Stimulated activated CD8-positive, alpha-beta memory T cell treated with anti-CD3 and anti-CD28 coated beads, Interleukin-4, amount 100 ng/mL, for 1 hour (primary cell): ENCODE data around the gene WASHC2A.
"Not testable (repeated sequence)": the region's sequence is repeated elsewhere in the genome, so short reads cannot be mapped to it uniquely, and the experiment has no call there.

ENCODE experiments used
- DNase-seq, 2 donors: peaks; one replicate each; pipeline ENCODE4 v3.0.0-alpha.2; 2020; ENCODE audit warnings: low read depth in 2 of 2, low spot score in 1 of 2

The WASHC2A gene

DNA sequence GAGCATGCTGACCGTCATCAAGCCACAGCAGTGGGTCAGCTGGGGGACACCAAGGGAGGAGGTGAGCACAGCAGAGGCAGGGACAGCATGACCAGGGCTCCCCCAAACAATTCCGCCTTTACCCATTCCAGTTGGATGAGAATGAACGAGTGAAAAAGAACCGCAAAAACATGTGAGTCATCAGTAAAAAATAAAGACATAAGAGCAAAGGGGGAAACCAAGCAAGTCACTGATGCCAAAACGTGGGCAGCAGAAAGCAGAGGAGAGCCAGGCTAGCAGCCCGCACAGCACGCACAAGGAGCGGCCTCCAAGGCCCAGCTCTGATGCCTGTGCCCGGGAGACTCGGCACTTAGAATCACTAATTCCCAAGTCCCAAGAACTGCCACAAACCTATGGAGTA lies 7.8 kb upstream of the WASHC2A start:
- not testable (repeated sequence) for DNase-seq

- not testable (repeated sequence) for DNase-seq
These were observed 6.2 kb upstream of the WASHC2A start for GRCh38 chr10:50061548-50061947.

GRCh38 chr10:50063100-50063499 lies 4.7 kb upstream of the WASHC2A start:
- DNase-seq: no peak

DNA sequence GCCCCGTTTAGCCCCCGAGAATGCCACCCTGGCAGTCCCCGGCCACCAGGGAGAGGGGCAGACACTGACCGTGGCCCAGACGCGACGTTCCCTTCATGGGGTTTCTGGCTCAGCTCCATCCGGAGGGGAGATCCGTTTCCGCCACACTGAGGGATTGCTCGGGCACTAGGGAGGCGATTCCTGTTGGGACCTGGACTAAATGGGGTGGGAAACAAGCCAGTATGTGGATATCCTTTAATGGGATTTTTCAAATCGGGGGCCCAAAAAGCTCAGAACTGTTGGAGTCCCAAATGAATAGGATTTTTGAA lies 552 bp downstream of the WASHC2A start:
- not testable (repeated sequence) for DNase-seq

GRCh38 chr10:50075139-50075538 lies 7.4 kb downstream of the WASHC2A start:
- DNase-seq: not testable (repeated sequence)

DNA sequence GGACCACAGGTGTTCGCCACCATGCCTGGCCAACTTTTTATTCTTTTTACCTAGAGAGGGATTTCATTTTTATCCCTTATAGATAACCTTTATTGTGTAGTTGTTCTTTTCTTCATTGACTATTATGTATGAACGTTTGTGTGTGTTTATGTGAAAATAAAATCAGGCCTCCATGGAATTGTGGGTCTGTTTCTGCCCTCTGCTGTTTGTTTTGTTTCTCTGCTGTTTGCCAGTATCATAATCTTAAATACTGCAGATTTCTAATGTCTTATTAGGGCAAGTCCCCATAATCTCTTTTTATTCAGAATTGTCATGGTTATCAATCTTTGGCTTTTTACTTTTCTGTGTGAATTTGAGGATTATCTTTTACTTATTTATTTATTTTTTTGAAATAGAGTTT lies 7.8 kb downstream of the WASHC2A start:
- not testable (repeated sequence) for DNase-seq

DNA sequence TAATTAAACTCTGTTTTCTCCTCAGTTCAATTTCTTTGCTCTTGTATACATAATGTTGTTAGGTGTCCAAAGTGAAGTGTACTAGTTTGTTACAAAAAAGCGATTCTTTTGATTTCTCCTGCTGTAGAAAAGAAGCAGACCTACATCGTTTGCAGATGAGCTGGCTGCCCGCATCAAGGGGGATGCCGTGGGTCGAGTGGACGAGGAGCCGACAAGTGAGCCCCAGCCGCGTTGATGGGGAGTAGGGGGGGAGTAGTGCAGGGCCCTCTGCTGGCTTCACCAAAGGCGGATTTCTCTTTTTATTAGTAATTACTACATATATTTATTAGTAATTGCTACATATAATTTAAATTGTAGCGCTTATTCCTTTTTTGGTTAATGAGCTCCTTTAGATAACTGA lies 23.6 kb downstream of the WASHC2A start:
- not testable (repeated sequence) for DNase-seq

DNA sequence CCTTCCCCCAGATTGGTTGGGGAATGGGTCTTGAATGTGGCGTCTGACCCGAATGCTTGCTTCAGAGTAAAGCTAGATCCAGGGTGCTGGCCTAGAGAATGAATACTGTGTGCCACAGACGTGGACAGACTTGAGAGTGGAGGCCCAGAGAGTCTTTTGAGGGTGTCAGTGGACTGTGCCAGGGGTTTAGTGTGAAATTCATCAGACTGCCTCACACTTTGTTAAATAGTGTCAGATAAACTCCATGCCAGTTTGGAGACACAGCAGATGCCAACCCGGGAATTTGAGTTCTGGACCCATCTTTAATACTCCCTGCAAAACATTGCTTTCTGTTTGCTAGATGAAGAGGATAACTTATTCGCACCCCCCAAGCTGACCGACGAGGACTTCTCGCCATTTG lies 25.2 kb downstream of the WASHC2A start:
- not testable (repeated sequence) for DNase-seq

DNA sequence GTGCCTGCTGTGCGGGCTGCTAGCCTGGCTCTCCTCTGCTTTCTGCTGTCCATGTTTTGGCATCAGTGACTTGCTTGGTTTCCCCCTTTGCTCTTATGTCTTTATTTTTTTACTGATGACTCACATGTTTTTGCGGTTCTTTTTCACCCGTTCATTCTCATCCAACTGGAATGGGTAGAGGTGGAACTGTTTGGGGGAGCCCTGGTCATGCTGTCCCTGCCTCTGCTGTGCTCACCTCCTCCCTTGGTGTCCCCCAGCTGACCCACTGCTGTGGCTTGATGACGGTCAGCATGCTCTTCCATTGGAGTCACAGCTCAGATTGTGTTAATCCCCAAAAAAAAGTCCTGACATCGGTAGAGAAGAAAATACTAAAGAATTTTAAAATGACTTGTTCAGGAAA lies 26.9 kb downstream of the WASHC2A start:
- DNase-seq: not testable (repeated sequence)

DNA sequence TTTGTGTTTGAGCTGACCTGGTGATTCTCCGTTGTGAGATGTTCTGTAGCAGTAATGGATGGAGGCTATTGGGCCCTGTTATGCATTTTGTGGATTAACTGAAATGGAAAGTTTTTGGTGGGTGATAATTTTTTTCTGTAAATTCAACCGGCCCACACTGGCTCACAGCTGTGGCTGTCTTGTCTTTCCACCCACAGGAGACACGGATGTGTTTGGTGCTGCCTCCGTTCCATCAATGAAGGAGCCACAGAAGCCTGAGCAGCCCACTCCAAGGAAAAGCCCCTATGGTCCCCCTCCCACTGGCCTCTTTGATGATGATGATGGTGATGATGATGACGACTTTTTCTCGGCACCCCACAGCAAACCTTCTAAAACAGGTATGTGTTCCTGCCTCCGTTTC lies 27.6 kb downstream of the WASHC2A start:
- DNase-seq: not testable (repeated sequence)

DNA sequence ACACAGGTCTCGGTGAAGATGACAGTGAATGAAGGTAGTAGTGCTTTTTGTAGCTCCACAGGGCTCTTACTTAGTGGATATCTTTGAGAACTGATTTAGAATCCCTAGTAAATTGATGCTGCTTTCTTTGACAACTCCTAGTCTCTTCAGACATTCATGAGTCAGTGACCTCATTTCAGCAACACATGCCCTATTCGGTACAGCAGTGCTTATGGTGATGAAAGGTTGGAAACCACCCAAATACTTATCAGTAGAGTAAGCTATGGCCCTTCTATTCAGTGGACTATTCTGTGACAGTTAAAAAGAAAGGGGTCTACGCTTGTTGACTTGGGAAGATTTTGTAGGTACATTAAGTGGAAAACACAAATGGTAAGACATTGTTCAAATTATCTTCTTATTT lies 29.0 kb downstream of the WASHC2A start:
- not testable (repeated sequence) for DNase-seq

GRCh38 chr10:50098645-50099044 lies 30.9 kb downstream of the WASHC2A start:
- DNase-seq: not testable (repeated sequence)

DNA sequence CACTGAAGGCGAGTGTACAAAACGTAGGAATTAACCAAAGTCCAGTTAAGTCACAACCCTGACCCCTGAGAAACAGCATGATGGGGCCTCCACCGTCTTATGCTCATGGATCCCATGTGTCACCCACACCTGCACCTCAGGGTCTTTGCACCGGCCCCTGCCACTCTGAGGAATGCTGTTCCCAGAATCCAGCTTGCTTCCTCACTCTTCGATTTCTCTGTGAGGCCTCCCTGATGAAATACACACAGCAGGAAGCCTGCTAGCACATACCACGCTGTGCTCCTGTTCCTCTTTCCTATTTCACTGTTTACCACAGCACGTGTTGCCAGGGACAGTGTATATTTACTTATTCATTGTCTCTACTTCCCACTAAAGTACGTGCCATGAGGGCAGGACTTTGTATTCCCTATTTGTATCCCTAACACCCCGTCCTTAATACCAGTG lies 33.4 kb downstream of the WASHC2A start:
- not testable (repeated sequence) for DNase-seq

DNA sequence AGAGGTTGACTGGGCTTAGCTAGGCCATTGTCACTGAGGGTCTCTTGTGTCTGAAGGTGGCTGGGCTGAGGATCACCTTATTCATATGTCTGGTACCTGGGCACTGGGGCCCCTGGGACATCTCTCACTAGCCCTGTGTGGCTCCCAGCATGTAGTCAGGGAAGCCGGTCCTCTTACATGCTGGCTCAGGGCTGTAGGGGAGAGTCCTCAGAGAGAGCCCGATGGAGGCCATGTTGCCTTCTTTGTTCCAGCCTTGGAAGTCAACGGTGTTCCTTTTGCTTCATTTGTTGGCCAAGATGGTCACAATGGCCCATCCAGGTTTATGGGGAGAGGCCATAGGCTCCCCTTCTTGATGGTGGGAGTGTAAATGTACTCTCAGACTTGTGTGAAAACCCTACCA lies 34.0 kb downstream of the WASHC2A start:
- not testable (repeated sequence) for DNase-seq

GRCh38 chr10:50102267-50102666 lies 34.5 kb downstream of the WASHC2A start:
- DNase-seq: not testable (repeated sequence)

- DNase-seq: not testable (repeated sequence)
These were observed 41.4 kb downstream of the WASHC2A start for GRCh38 chr10:50108999-50109698.

- DNase-seq: not testable (repeated sequence)
These were observed 44.8 kb downstream of the WASHC2A start for GRCh38 chr10:50112419-50113112.

- DNase-seq: not testable (repeated sequence)
These were observed 59.0 kb downstream of the WASHC2A start for GRCh38 chr10:50126765-50127164.

- not testable (repeated sequence) for DNase-seq
These were observed 60.1 kb downstream of the WASHC2A start for GRCh38 chr10:50127770-50128292.

DNA sequence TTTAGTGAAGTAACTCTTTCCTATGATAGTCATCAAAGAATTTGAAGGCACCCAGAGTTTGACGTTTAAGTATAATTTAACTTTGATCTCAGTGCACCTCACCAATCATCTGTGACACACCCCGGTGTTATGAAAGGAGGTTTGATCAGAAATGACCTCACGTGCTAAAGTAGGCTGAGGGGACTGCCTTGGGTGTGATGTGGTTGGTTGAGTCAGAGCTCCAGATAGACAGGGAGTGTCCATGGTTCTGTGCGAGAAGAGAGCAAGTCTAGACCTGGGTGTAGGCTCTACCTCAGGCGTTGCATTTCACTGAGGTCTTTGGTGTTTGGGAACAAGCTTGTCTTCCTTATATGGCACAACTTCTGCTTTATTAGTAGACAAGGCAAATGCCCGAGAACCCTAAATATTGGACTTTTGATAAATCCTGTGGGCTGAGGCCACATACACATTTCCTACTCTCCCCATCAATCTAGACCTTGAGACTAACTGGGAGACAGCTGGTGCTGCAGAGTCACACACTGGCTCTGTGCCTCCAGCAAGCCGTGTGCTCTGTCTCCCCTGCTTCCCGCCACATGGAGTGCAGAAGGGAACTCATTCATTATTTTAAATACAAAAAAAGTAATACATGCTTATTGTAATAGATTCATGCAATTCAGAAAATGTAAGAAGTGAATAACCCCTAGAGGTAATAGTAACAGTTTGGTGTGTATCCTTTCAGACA lies 63.7 kb downstream of the WASHC2A start:
- not testable (repeated sequence) for DNase-seq

DNA sequence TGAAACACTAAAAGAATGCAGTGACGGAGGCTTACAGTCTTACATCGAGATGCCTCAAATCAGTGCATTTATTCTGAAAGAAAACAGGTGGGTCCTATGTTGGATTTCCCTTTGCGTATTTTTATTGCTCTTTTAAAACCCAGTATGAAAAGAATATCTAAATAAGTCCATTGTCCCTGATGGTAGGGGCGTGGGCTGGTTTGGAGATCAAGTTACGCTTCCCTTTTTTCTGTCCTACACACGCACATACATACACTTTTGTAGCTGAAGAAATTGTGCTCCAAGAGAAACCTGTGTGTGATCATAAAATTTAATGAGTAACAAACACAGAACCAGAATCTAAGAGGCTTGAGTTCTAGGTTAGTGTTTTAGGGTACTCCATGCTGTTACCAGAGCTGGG lies 64.6 kb downstream of the WASHC2A start:
- not testable (repeated sequence) for DNase-seq

DNA sequence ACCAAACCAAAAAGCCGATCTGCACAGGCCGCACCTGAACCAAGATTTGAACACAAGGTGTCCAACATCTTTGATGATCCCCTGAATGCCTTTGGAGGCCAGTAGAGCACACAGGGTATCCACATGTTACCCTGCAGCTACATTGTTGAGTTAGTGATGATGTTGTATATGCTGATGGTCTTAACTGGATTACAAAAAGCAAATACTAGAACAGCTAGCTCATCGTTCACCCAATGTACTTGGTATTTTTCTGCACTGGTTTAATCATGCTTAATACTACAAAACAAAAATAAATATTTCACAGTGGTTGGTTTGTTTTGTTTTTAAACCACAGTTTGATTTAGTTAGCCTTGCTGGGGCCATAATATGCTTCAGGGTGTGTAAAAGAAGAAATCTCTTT lies 65.1 kb downstream of the WASHC2A start:
- not testable (repeated sequence) for DNase-seq
